Right atrium auricular region (tissue), 2 donors: ENCODE results near the gene TMTC4. TPM values are rescaled to one million over a fixed set of nuclear protein-coding genes. Genes with fewer than 3 reads are reported as not detected.

Experiments
- DNase-seq: peaks from one replicate; pipeline ENCODE4 v3.0.0-alpha.2; 2019; ENCODE audit warnings: low spot score
- H3K27ac ChIP-seq, 2 donors: fragments of 200-600 bp; sonication (generic); 1 replicate in 1 of 2; 2 replicates in 1 of 2; pipeline ENCODE4 v1.5.1; 2016 to 2019
- H3K27me3 ChIP-seq, 2 donors: fragments of 200-600 bp; sonication (generic); one replicate each; pipeline versions ENCODE4 v1.5.1 to v1.6.0; 2017 to 2019
- H3K36me3 ChIP-seq: fragments of 200-600 bp; sonication (generic); one replicate; pipeline ENCODE4 v1.5.1; 2016
- H3K4me1 ChIP-seq, 2 donors: fragments of 200-600 bp; sonication (generic); one replicate each; pipeline versions ENCODE4 v1.5.1 to v1.6.0; 2017 to 2019
- H3K4me3 ChIP-seq, 2 donors: fragments of 200-600 bp; sonication (generic); 1 replicate in 1 of 2; 2 replicates in 1 of 2; pipeline ENCODE4 v1.5.1; 2017 to 2019; ENCODE audit warnings: mild to moderate bottlenecking in 1 of 2, moderate library complexity in 1 of 2
- H3K9me3 ChIP-seq, 2 donors: fragments of 200-600 bp; sonication (generic); one replicate each; pipeline ENCODE4 v1.5.1; 2019
- CTCF ChIP-seq, 2 donors: fragments of 200-600 bp; sonication (generic); IDR thresholded peaks; one replicate each; pipeline ENCODE4 v1.5.1; 2019; ENCODE audit warnings: antibody characterized with exemption in 2 of 2
- total RNA-seq, 2 donors: library from RNA; depleted of rRNA; stranded (reverse); fragments of >200 nt; gene quantifications; one replicate each; pipeline ENCODE4 v1.1.0, GENCODE V29; 2016

The TMTC4 gene
- total RNA-seq, 2 donors from 2014 or later = 3.5 to 7.6 TPM

- H3K36me3 ChIP-seq = no peaks in the 10 kb centered on the region
- no peaks in the 10 kb centered on the region for H3K9me3 ChIP-seq
- no peak for DNase-seq
- no peaks in the 10 kb centered on the region for H3K4me1 ChIP-seq
- no peak overlapping the region for H3K27ac ChIP-seq
- no peak for TF ChIP-seq CTCF (IDR thresholded peaks at IDR 0.05)
- H3K27me3 ChIP-seq = no peaks in the 10 kb centered on the region
- no peak overlapping the region for H3K4me3 ChIP-seq
These were observed 61.6 kb downstream of the TMTC4 start for GRCh38 chr13:100613031-100613430.

GRCh38 chr13:100611678-100612492 is 62.7 kb downstream of the TMTC4 start:
- TF ChIP-seq CTCF (IDR thresholded peaks at IDR 0.05) = no peak
- H3K36me3 ChIP-seq = no peaks in the 10 kb centered on the region
- H3K4me3 ChIP-seq = no peak overlapping the region
- no peaks in the 10 kb centered on the region for H3K4me1 ChIP-seq
- H3K27ac ChIP-seq = no peak overlapping the region
- no peak for DNase-seq
- H3K9me3 ChIP-seq = no peaks in the 10 kb centered on the region
- no peaks in the 10 kb centered on the region for H3K27me3 ChIP-seq

- no peak overlapping the region for H3K4me3 ChIP-seq
- H3K9me3 ChIP-seq = no peaks in the 10 kb centered on the region
- TF ChIP-seq CTCF (IDR thresholded peaks at IDR 0.05) = no peak
- H3K27me3 ChIP-seq = no peaks in the 10 kb centered on the region
- H3K4me1 ChIP-seq = no peaks in the 10 kb centered on the region
- H3K36me3 ChIP-seq = no peaks in the 10 kb centered on the region
- no peak for DNase-seq
- no peak overlapping the region for H3K27ac ChIP-seq
These were observed 63.9 kb downstream of the TMTC4 start for GRCh38 chr13:100610391-100611347.

GRCh38 chr13:100608906-100609305 is 65.7 kb downstream of the TMTC4 start:
- DNase-seq = no peak
- no peak overlapping the region for H3K4me3 ChIP-seq
- H3K9me3 ChIP-seq = no peaks in the 10 kb centered on the region
- H3K27me3 ChIP-seq = no peaks in the 10 kb centered on the region
- TF ChIP-seq CTCF (IDR thresholded peaks at IDR 0.05) = no peak
- no peaks in the 10 kb centered on the region for H3K36me3 ChIP-seq
- no peak overlapping the region for H3K27ac ChIP-seq
- no peaks in the 10 kb centered on the region for H3K4me1 ChIP-seq

- no peak for TF ChIP-seq CTCF (IDR thresholded peaks at IDR 0.05)
- H3K36me3 ChIP-seq = no peaks in the 10 kb centered on the region
- no peaks in the 10 kb centered on the region for H3K27me3 ChIP-seq
- H3K27ac ChIP-seq = no peak overlapping the region
- H3K4me1 ChIP-seq = no peaks in the 10 kb centered on the region
- H3K4me3 ChIP-seq = no peak overlapping the region
- no peak for DNase-seq
- no peaks in the 10 kb centered on the region for H3K9me3 ChIP-seq
These were observed 66.1 kb downstream of the TMTC4 start for GRCh38 chr13:100608489-100608888.
